Ishikawa (cell line): Measurements from ENCODE around the gene ACOX3.

Experiments used
- CEBPB ChIP-seq: IDR thresholded peaks from 2 replicates; pipeline ENCODE4 v1.6.1; 2012
- CREB1 ChIP-seq: IDR thresholded peaks from 2 replicates; pipeline ENCODE4 v1.6.1; 2012; ENCODE audit warnings: low read depth
- EGR1 ChIP-seq: IDR thresholded peaks from 2 replicates; pipeline ENCODE4 v1.6.1; 2012
- EP300 ChIP-seq: IDR thresholded peaks from 2 replicates; pipeline ENCODE4 v1.6.1; 2012; ENCODE audit warnings: borderline replicate concordance
- FOXM1 ChIP-seq: IDR thresholded peaks from 2 replicates; pipeline ENCODE4 v1.6.1; 2012; ENCODE audit warnings: low read depth, borderline replicate concordance
- MAX ChIP-seq: IDR thresholded peaks from 2 replicates; pipeline ENCODE4 v1.6.1; 2012
- NFIC ChIP-seq: IDR thresholded peaks from 2 replicates; pipeline ENCODE4 v1.6.1; 2012
- RAD21 ChIP-seq: IDR thresholded peaks from 2 replicates; pipeline ENCODE4 v1.6.1; 2012; ENCODE audit warnings: low read depth
- REST ChIP-seq: IDR thresholded peaks from 2 replicates; pipeline ENCODE4 v1.6.1; 2012; ENCODE audit warnings: low read depth, mild to moderate bottlenecking
- TAF1 ChIP-seq: IDR thresholded peaks from 2 replicates; pipeline ENCODE4 v1.6.1; 2012; ENCODE audit warnings: low read depth, mild to moderate bottlenecking
- TCF12 ChIP-seq: IDR thresholded peaks from 2 replicates; pipeline ENCODE4 v1.6.1; 2012; ENCODE audit warnings: low read depth
- TEAD4 ChIP-seq: IDR thresholded peaks from 2 replicates; pipeline ENCODE4 v1.6.1; 2012
- USF1 ChIP-seq: IDR thresholded peaks from 2 replicates; pipeline ENCODE4 v1.6.1; 2012
- YY1 ChIP-seq: IDR thresholded peaks from 2 replicates; pipeline ENCODE4 v1.6.1; 2012; ENCODE audit warnings: low read depth
- ZBTB7A ChIP-seq: IDR thresholded peaks from 2 replicates; pipeline ENCODE4 v1.6.1; 2012; ENCODE audit warnings: low read depth

ACOX3 gene

GRCh38 chr4:8465615-8466611 lies 25.4 kb upstream of the ACOX3 start:
- no peak for TF ChIP-seq EGR1
- TF ChIP-seq NFIC = no peak
- no peak for TF ChIP-seq TEAD4
- TF ChIP-seq REST = no peak
- TF ChIP-seq YY1 = no peak
- TF ChIP-seq FOXM1 = no peak

- TF ChIP-seq TAF1 = no peak
- TF ChIP-seq REST = no peak
- TF ChIP-seq TCF12 = no peak
- no peak for TF ChIP-seq USF1
- no peak for TF ChIP-seq EP300
- no peak for TF ChIP-seq CREB1
- TF ChIP-seq FOXM1 = no peak
- no peak for TF ChIP-seq ZBTB7A
- no peak for TF ChIP-seq MAX
- TF ChIP-seq TEAD4 = no peak
- TF ChIP-seq CEBPB = no peak
- no peak for TF ChIP-seq EGR1
These were observed 23.9 kb upstream of the ACOX3 start for GRCh38 chr4:8464381-8464780.

- no peak for TF ChIP-seq EP300
- no peak for TF ChIP-seq YY1
These were observed 23.3 kb upstream of the ACOX3 start for GRCh38 chr4:8463811-8464210.

GRCh38 chr4:8461616-8462015 lies 21.1 kb upstream of the ACOX3 start:
- TF ChIP-seq USF1 (no peak), NFIC (no peak), EP300 (no peak), TAF1 (no peak)

GRCh38 chr4:8461086-8461485 lies 20.6 kb upstream of the ACOX3 start:
- TF ChIP-seq CEBPB (no peak), MAX (no peak), EGR1 (no peak), REST (no peak), YY1 (no peak), CREB1 (no peak), EP300 (no peak), TAF1 (no peak), ZBTB7A (no peak), FOXM1 (no peak), RAD21 (no peak), USF1 (no peak), NFIC (no peak), TEAD4 (no peak)
